Stomach smooth muscle (tissue), 2 donors: Measurements from ENCODE around the gene CFAP74.

Experiments used
- H3K27ac ChIP-seq: one replicate; pipeline ENCODE4 v1.7.0; 2013; ENCODE audit warnings: mild to moderate bottlenecking, low read length, inconsistent platforms
- H3K27me3 ChIP-seq, 2 donors: one replicate each; pipeline ENCODE4 v1.7.0; 2013; ENCODE audit warnings: low read length in 2 of 2; ENCODE audit not compliant: insufficient read depth in 2 of 2, control insufficient read depth in 1 of 2
- H3K36me3 ChIP-seq, 2 donors: one replicate each; pipeline ENCODE4 v1.7.0; 2013; ENCODE audit warnings: low read length in 2 of 2; ENCODE audit not compliant: control insufficient read depth in 2 of 2, insufficient read depth in 2 of 2
- H3K4me1 ChIP-seq: one replicate; pipeline ENCODE4 v1.7.0; 2013; ENCODE audit warnings: low read length; ENCODE audit not compliant: control insufficient read depth, insufficient read depth
- H3K4me3 ChIP-seq, 2 donors: one replicate each; pipeline ENCODE4 v1.7.0; 2013; ENCODE audit warnings: low read length in 2 of 2
- H3K9ac ChIP-seq, 2 donors: one replicate each; pipeline ENCODE4 v1.7.0; 2013; ENCODE audit warnings: low read length in 2 of 2, mild to moderate bottlenecking in 1 of 2
- H3K9me3 ChIP-seq, 2 donors: one replicate each; pipeline ENCODE4 v1.7.0; 2013; ENCODE audit warnings: low read length in 2 of 2; ENCODE audit not compliant: control insufficient read depth in 2 of 2
- donor health status: healthy.
- donor health status: Pancreatic carcinoma.

Gene CFAP74

DNA sequence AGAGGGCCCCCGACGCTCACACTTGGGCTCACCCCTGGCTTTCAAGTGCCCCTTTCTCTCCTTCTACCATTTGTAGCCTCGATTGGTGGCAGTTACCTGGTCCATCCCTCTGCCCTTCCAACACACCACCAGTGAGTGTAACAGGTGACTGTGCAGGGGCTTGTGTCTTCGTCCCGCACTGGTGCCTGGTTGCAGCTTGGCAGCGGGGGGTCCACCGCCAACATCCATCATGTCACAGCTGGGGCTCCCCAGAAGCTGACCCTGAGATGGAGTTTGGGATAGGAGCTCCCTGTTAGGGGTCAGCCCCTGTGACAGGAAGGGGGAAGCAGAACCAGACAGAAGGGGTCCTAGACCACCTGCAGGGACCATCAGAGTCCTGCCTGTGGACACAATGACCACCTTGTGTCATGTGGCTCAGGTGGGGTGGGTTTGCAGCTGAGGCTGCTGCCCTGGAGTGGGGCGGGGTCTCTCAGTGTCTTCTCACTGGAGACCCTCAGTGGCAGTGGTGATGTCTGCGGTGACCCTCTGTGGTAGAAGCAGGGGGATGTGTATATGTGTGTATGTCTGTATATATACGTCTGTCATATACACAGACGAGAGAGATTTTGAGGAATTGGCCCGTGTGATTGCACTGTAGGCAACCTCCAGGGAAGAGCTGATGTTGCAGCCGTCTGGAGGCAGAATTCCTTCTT, 92.1 kb downstream of the CFAP74 start:
- no peak overlapping the region for H3K9ac ChIP-seq
- H3K27me3 ChIP-seq: no peaks in the 10 kb centered on the region
- no peaks in the 10 kb centered on the region for H3K9me3 ChIP-seq
- H3K4me3 ChIP-seq: no peak overlapping the region
- no peaks in the 10 kb centered on the region for H3K36me3 ChIP-seq
- H3K4me1 ChIP-seq: peaks cover 19% of the 10 kb centered on the region
- H3K27ac ChIP-seq: no peak overlapping the region

DNA sequence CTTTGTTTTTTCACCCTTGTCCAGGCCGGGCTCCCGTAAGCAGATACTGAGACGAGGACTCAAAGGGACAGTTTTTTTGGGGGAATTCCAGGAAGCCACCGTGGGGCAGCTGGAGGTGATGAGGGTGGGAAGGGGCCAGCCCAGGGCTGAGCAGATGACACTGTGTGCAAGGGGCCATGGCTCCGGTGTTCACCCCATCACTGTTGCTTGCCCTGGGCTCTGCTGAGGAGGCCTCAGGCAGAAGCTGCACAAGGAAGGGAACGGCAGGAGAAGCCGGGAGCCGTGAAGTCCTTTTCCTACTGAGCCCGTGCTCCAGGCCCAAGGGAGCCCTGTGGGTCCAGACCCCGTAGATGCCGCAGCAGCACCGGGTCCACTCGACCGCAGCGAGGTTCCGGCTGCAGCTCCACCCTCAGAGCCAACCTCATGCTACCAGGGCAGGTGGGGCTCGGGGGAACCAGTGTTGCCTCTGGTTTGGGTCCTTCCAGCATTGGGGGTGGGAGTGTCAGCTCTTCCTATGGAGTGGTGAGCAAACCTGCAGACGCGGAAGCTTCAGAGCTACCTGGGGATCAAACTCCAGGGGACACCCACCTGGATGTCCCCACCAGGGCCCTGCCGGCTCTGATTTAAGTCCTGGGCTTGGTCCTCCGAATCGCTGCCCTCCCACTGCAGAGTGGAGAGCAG, 92.8 kb downstream of the CFAP74 start:
- Histone ChIP-seq H3K27me3 (no peaks in the 10 kb centered on the region), H3K27ac (no peak overlapping the region), H3K4me1 (peaks cover 25% of the 10 kb centered on the region)

GRCh38 chr1:1910033-1910465, 93.5 kb downstream of the CFAP74 start:
- H3K4me3 ChIP-seq: peak overlapping the region in 1 of 2 donors; percentile 60

More for the DNA sequence above, 92.8 kb downstream of the CFAP74 start:
- Histone ChIP-seq H3K4me3 (no peak overlapping the region), H3K36me3 (no peaks in the 10 kb centered on the region), H3K9ac (no peak overlapping the region), H3K9me3 (no peaks in the 10 kb centered on the region)

DNA sequence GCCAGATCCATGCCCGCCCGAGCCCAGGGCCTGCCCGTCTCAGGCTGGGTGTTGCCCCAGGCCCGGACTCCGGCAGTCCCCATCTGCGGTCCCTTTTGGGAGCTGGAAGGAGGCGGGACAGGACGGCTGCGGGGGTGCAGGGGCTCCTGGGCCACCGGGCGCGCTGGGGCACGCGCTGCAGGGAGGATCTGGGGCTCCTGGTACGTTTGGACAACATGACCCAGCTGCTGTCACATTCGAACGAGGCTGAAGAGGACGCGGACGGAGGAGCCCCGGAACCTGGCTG, 95.1 kb downstream of the CFAP74 start:
- Histone ChIP-seq H3K36me3 (no peaks in the 10 kb centered on the region), H3K27me3 (no peaks in the 10 kb centered on the region), H3K4me3 (peak overlapping the region; percentile 59 to 84), H3K4me1 (peaks cover 25% of the 10 kb centered on the region), H3K9ac (peak overlapping the region; percentile 76 to 81), H3K27ac (peak overlapping the region; percentile 62), H3K9me3 (no peaks in the 10 kb centered on the region)

More at GRCh38 chr1:1910033-1910465, 93.5 kb downstream of the CFAP74 start:
- H3K27ac ChIP-seq: no peak overlapping the region
- H3K9ac ChIP-seq: peak overlapping the region in 1 of 2 donors; percentile 45
- no peaks in the 10 kb centered on the region for H3K9me3 ChIP-seq
- peaks cover 25% of the 10 kb centered on the region for H3K4me1 ChIP-seq
- no peaks in the 10 kb centered on the region for H3K36me3 ChIP-seq
- H3K27me3 ChIP-seq: no peaks in the 10 kb centered on the region

DNA sequence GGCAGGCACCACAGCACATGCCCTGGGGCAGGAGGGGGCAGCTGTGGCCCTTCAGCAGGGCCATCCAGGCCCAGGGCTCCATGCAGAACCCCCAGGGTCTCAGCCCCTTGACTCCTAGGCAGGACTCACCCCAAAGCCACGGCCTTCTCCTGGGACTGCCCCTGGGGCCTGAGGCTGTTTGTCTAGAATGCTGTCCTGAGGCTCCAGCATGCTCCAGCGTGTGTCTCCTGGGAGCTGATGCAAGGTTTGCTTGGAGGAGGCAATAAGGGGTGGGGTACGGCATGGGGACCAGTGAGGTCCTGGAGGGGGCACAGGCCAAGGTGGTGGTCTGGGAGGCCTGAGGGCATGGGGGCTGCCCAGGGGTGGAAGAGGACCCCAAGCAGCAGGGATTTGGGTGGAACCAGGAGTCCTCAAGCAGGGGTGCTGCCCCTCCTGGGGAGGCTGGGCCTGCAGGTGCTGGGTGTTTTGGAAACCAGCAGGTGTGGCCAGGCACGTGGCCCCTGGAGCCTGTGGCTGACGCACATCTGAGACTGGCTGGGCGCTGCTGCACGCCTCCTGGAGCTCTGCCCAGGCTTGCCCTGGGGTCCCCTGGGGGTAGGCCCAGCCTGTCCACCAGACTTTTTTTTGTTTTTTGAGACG, 96.4 kb downstream of the CFAP74 start:
- Histone ChIP-seq H3K4me3 (no peak overlapping the region), H3K9ac (no peak overlapping the region), H3K27ac (no peak overlapping the region), H3K27me3 (no peaks in the 10 kb centered on the region), H3K9me3 (no peaks in the 10 kb centered on the region), H3K4me1 (peaks cover 25% of the 10 kb centered on the region), H3K36me3 (no peaks in the 10 kb centered on the region)

- Histone ChIP-seq H3K36me3 (no peaks in the 10 kb centered on the region), H3K27me3 (no peaks in the 10 kb centered on the region), H3K9ac (peak overlapping the region in 1 of 2 donors; percentile 13), H3K27ac (no peak overlapping the region), H3K4me1 (peaks cover 25% of the 10 kb centered on the region), H3K9me3 (no peaks in the 10 kb centered on the region), H3K4me3 (peak overlapping the region in 1 of 2 donors; percentile 29)
Observed at GRCh38 chr1:1906185-1907097, 97.1 kb downstream of the CFAP74 start.

DNA sequence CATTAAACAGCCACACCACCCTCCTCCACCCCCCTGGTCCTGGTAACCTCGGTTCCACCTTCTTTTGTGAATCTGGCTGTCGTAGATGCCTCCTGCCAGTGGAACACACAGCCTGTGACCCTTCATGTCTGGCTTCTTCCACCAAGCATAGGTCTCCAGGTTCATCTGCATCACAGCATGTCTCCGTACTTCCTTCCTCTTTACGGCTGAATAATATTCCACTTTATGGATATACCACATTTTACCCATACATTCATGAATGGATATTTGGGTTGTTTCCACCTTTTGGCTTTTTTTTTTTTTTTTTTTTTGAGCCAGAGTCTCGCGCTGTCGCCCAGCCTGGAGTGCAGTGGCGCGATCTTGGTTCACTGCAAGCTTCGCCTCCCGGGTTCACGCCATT, 100.4 kb downstream of the CFAP74 start:
- no peaks in the 10 kb centered on the region for H3K36me3 ChIP-seq
- no peaks in the 10 kb centered on the region for H3K27me3 ChIP-seq
- no peak overlapping the region for H3K27ac ChIP-seq
- H3K4me1 ChIP-seq: peaks cover 16% of the 10 kb centered on the region
- no peak overlapping the region for H3K9ac ChIP-seq
- no peak overlapping the region for H3K4me3 ChIP-seq
- no peaks in the 10 kb centered on the region for H3K9me3 ChIP-seq

DNA sequence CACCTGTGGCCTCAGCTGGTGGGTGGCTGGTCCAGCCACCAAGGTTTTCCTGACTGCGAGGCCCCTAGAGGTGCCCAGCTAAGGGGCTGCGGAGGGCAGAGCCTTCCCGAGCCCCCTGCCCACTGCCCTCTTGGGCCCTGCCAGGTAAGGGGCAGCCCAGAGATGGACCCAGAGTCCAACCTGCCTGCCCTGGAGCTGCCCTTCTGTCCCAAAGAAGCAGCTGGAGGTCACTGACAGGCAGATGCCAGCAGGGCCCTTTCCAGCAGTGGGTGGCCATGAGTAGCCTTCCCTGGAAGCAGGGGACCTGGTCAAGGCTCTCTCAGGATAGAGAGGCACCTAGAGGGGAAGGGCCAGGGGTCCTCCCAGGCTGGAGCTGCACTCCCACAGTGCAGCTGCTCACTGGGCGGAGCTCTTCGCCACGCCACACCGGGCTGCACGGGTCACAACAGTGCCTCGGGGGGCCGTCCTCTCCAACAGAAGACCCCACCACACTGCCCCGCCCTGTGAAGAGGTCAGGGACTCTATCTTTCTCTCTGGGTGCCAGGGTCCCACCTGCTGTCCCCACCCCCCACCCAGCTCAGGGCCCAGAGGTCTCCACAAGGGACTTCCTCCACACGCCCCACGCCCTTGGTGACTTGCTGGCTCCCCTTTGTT, 101.8 kb downstream of the CFAP74 start:
- no peaks in the 10 kb centered on the region for H3K27me3 ChIP-seq
- H3K9me3 ChIP-seq: no peaks in the 10 kb centered on the region
- no peak overlapping the region for H3K9ac ChIP-seq
- H3K4me3 ChIP-seq: no peak overlapping the region
- H3K36me3 ChIP-seq: no peaks in the 10 kb centered on the region
- H3K4me1 ChIP-seq: peaks cover 7% of the 10 kb centered on the region
- H3K27ac ChIP-seq: no peak overlapping the region

GRCh38 chr1:1900883-1901640, 102.5 kb downstream of the CFAP74 start:
- no peak overlapping the region for H3K4me3 ChIP-seq
- no peaks in the 10 kb centered on the region for H3K36me3 ChIP-seq
- H3K4me1 ChIP-seq: peaks cover 2% of the 10 kb centered on the region
- H3K9ac ChIP-seq: no peak overlapping the region
- no peaks in the 10 kb centered on the region for H3K9me3 ChIP-seq
- H3K27ac ChIP-seq: no peak overlapping the region
- H3K27me3 ChIP-seq: peaks cover under 1 to 1% of the 10 kb centered on the region in 2 donors
